OCI-LY1 (cell line): ENCODE measurements around the gene DEFB131B.

ENCODE experiments used
- H2AFZ ChIP-seq: fragments of 200-600 bp; sonication (generic), shearing (Covaris generic); 2 replicates; pipeline ENCODE4 v1.6.0; 2014; ENCODE audit warnings: antibody characterized with exemption, mild to moderate bottlenecking, low read length
- H3F3A ChIP-seq: fragments of 200-600 bp; sonication (generic), shearing (Covaris generic); 2 replicates; pipeline ENCODE4 v1.6.0; 2014; ENCODE audit warnings: mild to moderate bottlenecking, antibody characterized with exemption, low read length, moderate library complexity; ENCODE audit not compliant: insufficient read depth
- H3K27ac ChIP-seq: fragments of 200-600 bp; sonication (generic); 2 replicates; pipeline ENCODE4 v1.5.1; 2014; ENCODE audit warnings: low read length, mixed run types, mild to moderate bottlenecking, low read depth; ENCODE audit not compliant: poor library complexity, severe bottlenecking
- H3K27me3 ChIP-seq: fragments of 200-600 bp; sonication (generic); 2 replicates; pipeline ENCODE4 v1.6.0; 2014; ENCODE audit warnings: antibody characterized with exemption, mild to moderate bottlenecking, low read length, moderate library complexity; ENCODE audit not compliant: insufficient read depth
- H3K36me3 ChIP-seq: fragments of 200-600 bp; sonication (generic); 2 replicates; pipeline ENCODE4 v1.6.1; 2014; ENCODE audit warnings: mild to moderate bottlenecking, antibody characterized with exemption, low read length, moderate library complexity, mixed read lengths; ENCODE audit not compliant: insufficient read depth
- H3K4me1 ChIP-seq: fragments of 200-600 bp; sonication (generic); 2 replicates; pipeline ENCODE4 v1.5.1; 2014; ENCODE audit warnings: mild to moderate bottlenecking, low read length, moderate library complexity; ENCODE audit not compliant: insufficient read depth, severe bottlenecking
- H3K4me2 ChIP-seq: fragments of 200-600 bp; sonication (generic), shearing (Covaris generic); 2 replicates; pipeline ENCODE4 v1.6.1; 2014; ENCODE audit warnings: low read length
- H3K4me3 ChIP-seq: fragments of 200-600 bp; sonication (generic); 2 replicates; pipeline ENCODE4 v1.5.1; 2014; ENCODE audit warnings: low read length, low read depth, mild to moderate bottlenecking, mixed read lengths; ENCODE audit not compliant: poor library complexity, severe bottlenecking
- H3K79me2 ChIP-seq: fragments of 200-600 bp; shearing (Covaris generic); 2 replicates; pipeline ENCODE4 v1.6.1; 2016; ENCODE audit warnings: mixed run types, low read length, mixed read lengths; ENCODE audit not compliant: insufficient read depth
- H3K9ac ChIP-seq: fragments of 200-600 bp; sonication (generic), shearing (Covaris generic); 2 replicates; pipeline ENCODE4 v1.6.1; 2014; ENCODE audit warnings: mild to moderate bottlenecking, low read length, mixed read lengths
- H3K9me2 ChIP-seq: fragments of 200-600 bp; sonication (generic), shearing (Covaris generic); 2 replicates; pipeline ENCODE4 v1.6.1; 2014; ENCODE audit warnings: low read depth, mild to moderate bottlenecking, low read length, mixed read lengths
- H3K9me3 ChIP-seq: fragments of 200-600 bp; shearing (Covaris generic); 2 replicates; pipeline ENCODE4 v1.6.1; 2014; ENCODE audit warnings: low read length, mixed read lengths
- H4K20me1 ChIP-seq: fragments of 200-600 bp; sonication (generic), shearing (Covaris generic); 2 replicates; pipeline ENCODE4 v1.6.0; 2016; ENCODE audit warnings: mild to moderate bottlenecking, low read length; ENCODE audit not compliant: insufficient read depth
- EZH2 ChIP-seq: fragments of 200-600 bp; sonication (generic), shearing (Covaris generic); IDR thresholded peaks from 2 replicates; pipeline ENCODE4 v1.8.0; 2017; ENCODE audit warnings: borderline replicate concordance, mixed run types, mild to moderate bottlenecking, antibody characterized with exemption, low read length, moderate library complexity, mixed read lengths
- TF ChIP-seq, protein P1 (sequence below): fragments of 200-600 bp; sonication (generic), shearing (Covaris generic); IDR thresholded peaks from 2 replicates; pipeline ENCODE4 v1.5.1; 2017; ENCODE audit warnings: mild to moderate bottlenecking, antibody characterized with exemption, low read length, moderate library complexity, mixed read lengths

Gene DEFB131B

GRCh38 chr11:71930556-71931244 is 52.4 kb downstream of the DEFB131B start:
- no peak overlapping the region for H2AFZ ChIP-seq
- peak overlapping the region; percentile 82 for H3K4me3 ChIP-seq
- peaks cover 64% of the 10 kb centered on the region for H3K4me1 ChIP-seq
- no peak overlapping the region; the same call in 1 of the 2 replicates for H3K9ac ChIP-seq
- peaks cover 74% of the 10 kb centered on the region for H3K79me2 ChIP-seq
- H3K36me3 ChIP-seq = peaks cover 9% of the 10 kb centered on the region
- no peaks in the 10 kb centered on the region for H4K20me1 ChIP-seq
- TF ChIP-seq, protein P1, sequence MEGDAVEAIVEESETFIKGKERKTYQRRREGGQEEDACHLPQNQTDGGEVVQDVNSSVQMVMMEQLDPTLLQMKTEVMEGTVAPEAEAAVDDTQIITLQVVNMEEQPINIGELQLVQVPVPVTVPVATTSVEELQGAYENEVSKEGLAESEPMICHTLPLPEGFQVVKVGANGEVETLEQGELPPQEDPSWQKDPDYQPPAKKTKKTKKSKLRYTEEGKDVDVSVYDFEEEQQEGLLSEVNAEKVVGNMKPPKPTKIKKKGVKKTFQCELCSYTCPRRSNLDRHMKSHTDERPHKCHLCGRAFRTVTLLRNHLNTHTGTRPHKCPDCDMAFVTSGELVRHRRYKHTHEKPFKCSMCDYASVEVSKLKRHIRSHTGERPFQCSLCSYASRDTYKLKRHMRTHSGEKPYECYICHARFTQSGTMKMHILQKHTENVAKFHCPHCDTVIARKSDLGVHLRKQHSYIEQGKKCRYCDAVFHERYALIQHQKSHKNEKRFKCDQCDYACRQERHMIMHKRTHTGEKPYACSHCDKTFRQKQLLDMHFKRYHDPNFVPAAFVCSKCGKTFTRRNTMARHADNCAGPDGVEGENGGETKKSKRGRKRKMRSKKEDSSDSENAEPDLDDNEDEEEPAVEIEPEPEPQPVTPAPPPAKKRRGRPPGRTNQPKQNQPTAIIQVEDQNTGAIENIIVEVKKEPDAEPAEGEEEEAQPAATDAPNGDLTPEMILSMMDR = no peak
- no peak for TF ChIP-seq EZH2
- H3K27me3 ChIP-seq = no peaks in the 10 kb centered on the region
- H3K9me3 ChIP-seq = no peaks in the 10 kb centered on the region
- peak overlapping the region; percentile 92 for H3K4me2 ChIP-seq
- no peaks in the 10 kb centered on the region for H3F3A ChIP-seq
- H3K27ac ChIP-seq = peak overlapping the region; percentile 16
- H3K9me2 ChIP-seq = no peaks in the 10 kb centered on the region

DNA sequence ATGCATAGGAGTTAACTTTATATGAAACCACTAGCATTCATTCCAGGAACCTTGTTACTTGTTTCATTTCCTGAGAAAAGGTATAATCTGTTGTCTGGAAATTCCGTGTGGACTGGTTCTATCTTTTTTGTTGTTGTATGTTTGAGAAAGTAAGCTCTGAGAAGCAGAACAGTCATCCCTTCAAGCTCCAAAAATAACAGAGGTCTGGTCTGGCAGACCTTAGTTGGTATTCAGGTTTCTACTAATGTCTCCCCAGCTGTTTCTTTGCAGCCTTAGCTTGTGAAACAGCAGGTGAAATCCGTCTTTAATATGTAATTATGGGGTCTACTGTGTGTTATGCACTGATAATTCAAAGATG is 53.0 kb downstream of the DEFB131B start:
- Histone ChIP-seq H3K4me2 (peak overlapping the region; percentile 92), H3K9me2 (no peaks in the 10 kb centered on the region), H3F3A (no peaks in the 10 kb centered on the region), H3K4me3 (peak overlapping the region; percentile 82), H2AFZ (no peak overlapping the region), H3K4me1 (peaks cover 64% of the 10 kb centered on the region), H3K27me3 (no peaks in the 10 kb centered on the region), H3K9me3 (no peaks in the 10 kb centered on the region), H3K79me2 (peaks cover 74% of the 10 kb centered on the region), H3K9ac (peak overlapping the region; percentile 19; the same call in 1 of the 2 replicates), H3K27ac (peak overlapping the region; percentile 16), H3K36me3 (peaks cover 4% of the 10 kb centered on the region), H4K20me1 (no peaks in the 10 kb centered on the region)
- TF ChIP-seq, protein P1 = no peak
- TF ChIP-seq EZH2 = no peak

GRCh38 chr11:71933141-71933933 is 55.1 kb downstream of the DEFB131B start:
- Histone ChIP-seq H3K9me2 (no peaks in the 10 kb centered on the region), H3K4me3 (peak overlapping the region; percentile 40), H3K27me3 (no peaks in the 10 kb centered on the region), H2AFZ (no peak overlapping the region), H3F3A (no peaks in the 10 kb centered on the region), H3K9me3 (no peaks in the 10 kb centered on the region), H3K36me3 (peaks cover 8% of the 10 kb centered on the region; the same call in 1 of the 2 replicates), H3K27ac (peak overlapping the region; percentile 39), H3K4me1 (peaks cover 53% of the 10 kb centered on the region), H4K20me1 (no peaks in the 10 kb centered on the region), H3K4me2 (peak overlapping the region; percentile 60), H3K79me2 (peaks cover 80% of the 10 kb centered on the region), H3K9ac (peak overlapping the region; percentile 17; the same call in 1 of the 2 replicates)
- no peak for TF ChIP-seq EZH2
- TF ChIP-seq, protein P1 = no peak
